NOMO-1 treated with dmso at 0.1 percent for 144 hours (cell line): ENCODE measurements around the gene BMPR1A.
"Not testable (repeated sequence)": the region's sequence is repeated elsewhere in the genome, so short reads cannot be mapped to it uniquely, and the experiment has no call there.

ENCODE experiments used
- DNase-seq: peaks from one replicate; lab custom pipeline; 2025; ENCODE audit not compliant: unreplicated experiment; lab: John Stamatoyannopoulos, UW

BMPR1A gene

DNA sequence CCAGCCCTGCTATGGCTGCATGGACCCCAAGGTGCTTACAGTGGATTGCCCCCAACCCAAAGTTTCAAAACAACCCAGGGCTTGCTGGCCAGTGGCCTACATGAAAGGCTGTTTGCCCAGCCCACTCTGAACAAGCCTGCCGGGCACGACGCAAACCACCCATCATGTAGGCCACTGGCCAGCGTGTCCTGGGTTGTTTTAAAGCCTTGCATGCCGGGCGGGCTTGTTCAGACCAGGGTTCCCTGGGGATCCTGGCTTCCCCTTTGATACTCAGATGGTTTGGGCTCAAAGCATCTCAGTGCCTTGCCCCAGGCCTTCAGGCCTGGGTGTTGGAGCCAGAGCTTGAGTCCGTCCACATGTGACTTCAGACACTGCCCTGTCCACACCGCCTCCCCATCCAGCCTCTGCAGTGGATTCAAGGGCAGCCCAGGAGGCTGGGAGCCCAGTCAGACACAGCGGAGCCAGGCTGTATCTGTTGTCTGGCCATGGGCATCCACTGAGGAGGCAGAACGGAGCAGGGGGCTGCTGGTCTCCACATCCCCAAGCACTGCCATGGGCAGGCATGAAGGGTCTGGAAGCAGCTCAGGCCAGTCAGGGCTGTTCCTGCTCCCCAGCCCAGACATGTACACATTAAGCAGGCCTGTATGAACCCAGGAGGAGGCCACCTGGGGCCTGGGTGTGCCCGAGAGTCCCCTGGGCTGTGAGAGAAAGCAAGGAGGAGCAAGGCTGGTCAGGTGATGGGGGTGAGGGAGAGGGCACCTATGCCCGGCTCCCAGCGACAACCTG lies 207.8 kb downstream of the BMPR1A start:
- DNase-seq: no peak

DNA sequence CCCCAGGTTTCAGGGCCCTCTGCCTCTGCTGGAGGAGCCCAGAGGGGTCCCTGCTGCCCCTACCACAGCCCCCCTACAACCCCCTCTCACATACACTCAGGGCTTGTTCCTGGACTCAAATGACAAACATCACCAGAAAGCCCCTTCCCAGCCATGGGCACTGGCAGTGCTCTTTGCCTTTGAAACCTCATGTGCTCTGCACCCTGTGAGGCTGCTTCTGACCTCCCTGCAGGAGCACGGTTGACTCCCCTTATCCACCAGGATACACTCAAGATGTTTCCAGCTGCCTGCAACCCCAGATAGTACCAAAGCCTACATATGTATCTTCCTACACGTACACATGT lies 208.4 kb downstream of the BMPR1A start:
- no peak for DNase-seq

DNA sequence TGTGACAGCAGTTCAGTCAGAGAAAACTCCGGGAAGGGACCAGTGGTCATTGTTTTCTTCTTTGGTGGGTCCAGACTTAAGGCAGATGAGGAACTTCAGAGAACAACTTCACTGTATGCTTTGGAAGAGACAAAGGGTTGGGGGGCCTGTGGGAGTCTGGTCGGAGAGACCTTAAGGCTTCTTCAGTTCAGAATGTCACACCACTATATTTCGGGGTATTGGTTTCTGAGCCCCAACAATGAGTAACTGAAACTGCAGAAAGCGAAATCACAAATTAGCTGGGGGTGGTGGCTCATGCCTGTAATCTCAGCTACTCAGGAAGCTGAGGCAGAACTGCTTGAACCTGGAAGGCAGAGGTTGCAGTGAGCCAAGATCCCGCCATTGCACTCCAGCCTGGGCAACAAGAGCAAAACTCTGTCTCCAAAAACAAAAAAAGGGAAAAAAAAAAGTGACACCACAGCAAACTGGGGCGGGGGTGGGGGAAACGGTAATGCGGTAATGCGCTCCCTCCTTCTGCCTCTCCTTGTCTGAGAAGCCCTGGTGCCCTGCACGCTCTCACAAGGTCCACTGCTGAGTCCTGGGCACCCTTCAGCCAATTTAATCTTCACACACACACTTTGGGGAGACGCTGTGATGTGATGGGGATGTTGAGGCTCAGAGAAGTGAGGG lies 209.7 kb downstream of the BMPR1A start:
- no peak for DNase-seq

DNA sequence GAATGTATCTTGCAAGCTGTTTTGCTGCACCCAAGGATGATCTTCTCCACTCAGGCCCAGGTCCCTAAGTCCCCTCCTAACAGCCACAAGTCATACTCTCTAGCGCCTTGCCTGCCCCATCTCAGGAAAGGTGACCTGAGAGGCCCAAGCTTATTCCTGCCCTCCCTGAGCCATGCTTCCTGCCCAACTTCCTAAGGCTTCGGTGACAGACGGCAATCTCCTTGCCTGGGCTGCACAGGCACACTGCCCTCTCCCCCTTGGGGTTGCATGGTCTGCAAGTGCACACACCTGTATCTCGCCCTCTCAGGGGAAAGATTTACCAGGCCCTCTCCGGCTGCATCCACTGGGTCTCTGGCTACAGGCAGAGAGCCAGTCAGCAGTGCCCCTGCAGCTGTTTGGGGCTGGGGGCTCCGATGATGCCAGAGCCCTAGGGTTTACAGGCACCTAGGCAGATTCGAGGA lies 211.1 kb downstream of the BMPR1A start:
- no peak for DNase-seq

DNA sequence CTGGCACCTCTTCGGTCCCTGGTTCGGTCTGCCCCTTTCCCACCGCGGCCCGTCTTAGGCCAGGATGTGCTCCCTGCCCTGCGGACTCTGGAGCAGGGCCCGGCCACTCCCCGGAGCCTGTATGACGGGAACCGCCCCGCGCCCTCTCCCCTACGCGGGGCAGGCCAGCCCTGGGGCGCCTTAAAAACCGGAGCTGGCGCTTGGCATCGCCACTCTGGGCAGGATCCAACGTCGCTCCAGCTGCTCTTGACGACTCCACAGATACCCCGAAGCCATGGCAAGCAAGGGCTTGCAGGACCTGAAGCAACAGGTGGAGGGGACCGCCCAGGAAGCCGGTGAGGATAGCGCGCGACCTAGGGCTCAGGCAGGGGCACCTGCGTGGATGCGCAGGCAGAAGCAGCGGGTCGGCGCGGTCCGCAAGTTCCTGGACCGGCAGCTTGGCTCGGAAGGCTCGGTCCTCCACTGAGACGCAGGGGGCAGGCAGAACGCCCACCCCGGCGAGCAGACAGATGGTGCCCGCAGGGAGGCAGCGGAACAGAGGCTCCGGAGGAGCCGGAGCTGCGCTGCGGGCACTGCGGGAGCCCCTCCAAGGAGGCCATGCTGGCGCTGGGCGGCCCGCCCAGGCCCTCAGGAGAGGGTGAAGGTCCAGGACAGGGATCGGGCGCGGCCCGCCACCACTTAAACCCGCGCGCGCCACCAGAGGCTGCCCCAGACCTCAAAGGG lies 212.0 kb downstream of the BMPR1A start, which contains the start of gene ADIRF:
TSS of gene ADIRF (plus strand) at position 212 of the 723 bp plus-strand sequence. CDS start at position 275, 63 bp downstream.
- no peak for DNase-seq

DNA sequence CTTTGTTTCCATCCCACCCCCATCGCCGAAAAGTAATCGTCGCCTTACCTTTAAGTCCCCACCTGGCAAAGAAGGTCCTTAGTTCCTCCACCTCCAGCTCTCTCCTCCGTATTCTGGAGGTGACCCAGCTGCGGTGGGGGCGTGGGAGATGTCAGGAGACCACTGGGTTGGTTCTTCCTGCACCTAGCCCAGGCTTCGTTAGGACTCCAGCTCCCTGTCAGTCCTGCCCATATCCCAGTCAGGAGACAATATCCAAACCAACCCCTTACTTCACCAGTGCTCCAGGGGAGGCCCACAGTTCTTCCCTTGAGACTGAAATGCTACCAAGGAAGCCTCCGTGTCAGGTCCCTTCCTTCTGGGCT lies 212.6 kb downstream of the BMPR1A start:
- DNase-seq: no peak

DNA sequence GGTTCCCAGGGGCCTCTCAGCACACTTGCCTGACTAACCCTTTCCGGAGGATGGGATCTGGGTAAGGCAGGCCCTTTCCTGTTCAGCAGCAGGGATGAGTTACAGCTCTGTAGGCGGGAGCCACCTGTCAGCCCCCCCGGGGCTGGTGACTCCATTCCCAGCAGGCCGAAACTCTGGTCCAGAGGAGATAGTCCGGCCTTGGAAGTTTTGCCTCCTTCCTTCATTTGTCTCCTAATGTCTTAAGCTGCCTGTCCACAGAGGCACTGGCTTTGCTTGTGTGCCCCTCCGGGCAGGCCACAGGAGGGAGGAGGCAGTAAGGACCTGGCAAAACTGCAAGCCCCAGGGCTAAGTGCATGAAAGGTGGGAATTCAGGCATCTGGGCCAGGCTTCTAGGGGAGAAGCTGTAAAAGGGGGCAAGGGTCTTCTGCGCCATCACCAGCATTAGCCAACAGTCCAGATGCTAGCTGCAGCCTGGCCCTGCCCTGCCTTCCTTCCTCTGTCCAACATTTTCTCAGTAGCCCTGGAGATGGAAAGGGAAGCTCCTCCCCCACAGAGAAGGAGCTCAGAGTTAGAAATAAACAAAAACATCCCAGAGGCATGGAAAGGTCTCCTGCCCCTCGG lies 213.1 kb downstream of the BMPR1A start:
- DNase-seq: no peak

DNA sequence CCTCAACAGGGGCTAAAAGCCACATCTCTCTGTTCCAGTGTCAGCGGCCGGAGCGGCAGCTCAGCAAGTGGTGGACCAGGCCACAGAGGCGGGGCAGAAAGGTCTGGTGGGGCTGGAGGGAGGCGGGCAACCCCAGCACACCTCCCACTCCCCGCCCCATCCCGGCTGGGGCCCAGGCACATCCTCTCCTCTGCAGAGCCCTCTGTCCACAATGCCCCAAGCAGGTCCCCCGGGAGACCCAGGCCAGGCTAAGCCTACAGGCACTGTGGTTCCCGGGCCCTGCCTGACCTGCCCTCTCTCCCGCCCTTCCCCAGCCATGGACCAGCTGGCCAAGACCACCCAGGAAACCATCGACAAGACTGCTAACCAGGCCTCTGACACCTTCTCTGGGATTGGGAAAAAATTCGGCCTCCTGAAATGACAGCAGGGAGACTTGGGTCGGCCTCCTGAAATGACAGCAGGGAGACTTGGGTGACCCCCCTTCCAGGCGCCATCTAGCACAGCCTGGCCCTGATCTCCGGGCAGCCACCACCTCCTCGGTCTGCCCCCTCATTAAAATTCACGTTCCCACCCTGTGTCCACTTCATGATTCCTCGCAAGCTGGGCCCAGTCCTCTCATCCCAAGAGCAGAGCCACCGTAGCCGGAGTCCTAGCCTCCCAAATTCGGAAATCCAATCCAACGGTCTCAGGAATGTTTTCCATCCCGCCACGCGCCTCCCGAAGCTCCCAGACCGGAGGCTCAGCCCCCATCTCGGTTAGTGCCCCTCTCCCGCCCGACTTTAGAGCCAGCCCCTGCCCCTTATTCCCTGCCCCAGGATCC lies 214.0 kb downstream of the BMPR1A start:
- DNase-seq: peak; percentile 28

DNA sequence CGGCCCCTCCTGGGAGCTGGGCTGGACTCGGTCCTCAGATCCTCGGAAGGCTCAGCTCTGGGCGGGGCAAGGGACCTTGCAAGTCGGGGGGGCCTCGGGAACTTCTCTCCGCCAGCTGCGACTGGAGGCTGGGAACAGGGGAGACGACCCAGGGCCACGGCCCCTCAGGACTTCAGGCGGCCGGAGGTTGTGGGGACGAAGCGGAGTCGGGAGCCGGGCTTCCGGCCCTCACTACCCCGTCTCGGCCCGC lies 214.5 kb downstream of the BMPR1A start:
- no peak for DNase-seq

DNA sequence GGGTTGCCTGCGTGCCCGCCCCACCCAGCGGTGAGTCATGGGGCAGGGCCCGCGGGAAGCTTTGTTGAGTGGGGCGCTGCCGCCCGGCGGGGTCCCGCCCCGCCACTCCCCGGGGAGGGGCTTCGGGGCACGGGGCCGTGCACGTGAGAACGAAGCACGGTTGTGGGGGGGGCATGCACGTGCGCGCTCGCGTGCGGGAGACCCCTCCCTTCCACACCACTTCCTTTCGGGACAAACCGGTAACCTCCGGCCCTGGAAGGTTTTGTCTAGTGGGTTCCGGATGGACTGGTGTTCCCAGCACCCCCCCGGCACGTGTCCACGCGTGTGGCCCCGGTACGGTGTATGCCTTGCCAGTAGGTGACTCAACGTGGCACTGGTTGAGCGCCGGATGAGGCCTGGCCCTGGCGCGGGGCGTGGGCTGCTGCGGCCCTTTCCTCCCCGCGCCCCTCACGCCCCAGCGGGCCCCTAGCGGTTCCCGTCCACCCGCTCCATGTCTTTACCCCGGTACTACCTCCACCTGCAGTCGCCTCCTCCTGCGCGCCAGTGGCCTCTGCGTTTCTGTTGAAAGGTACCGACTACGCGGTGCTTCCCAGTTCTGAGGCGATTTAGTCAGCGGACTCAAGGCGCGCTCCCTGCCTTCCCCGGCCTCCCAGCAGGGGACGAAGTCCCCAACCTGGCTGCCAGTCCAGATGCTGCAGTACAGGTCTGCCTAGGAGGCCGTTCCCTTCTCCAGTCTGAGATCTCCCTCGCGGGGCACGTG lies 215.0 kb downstream of the BMPR1A start:
- peak; percentile 74 for DNase-seq

DNA sequence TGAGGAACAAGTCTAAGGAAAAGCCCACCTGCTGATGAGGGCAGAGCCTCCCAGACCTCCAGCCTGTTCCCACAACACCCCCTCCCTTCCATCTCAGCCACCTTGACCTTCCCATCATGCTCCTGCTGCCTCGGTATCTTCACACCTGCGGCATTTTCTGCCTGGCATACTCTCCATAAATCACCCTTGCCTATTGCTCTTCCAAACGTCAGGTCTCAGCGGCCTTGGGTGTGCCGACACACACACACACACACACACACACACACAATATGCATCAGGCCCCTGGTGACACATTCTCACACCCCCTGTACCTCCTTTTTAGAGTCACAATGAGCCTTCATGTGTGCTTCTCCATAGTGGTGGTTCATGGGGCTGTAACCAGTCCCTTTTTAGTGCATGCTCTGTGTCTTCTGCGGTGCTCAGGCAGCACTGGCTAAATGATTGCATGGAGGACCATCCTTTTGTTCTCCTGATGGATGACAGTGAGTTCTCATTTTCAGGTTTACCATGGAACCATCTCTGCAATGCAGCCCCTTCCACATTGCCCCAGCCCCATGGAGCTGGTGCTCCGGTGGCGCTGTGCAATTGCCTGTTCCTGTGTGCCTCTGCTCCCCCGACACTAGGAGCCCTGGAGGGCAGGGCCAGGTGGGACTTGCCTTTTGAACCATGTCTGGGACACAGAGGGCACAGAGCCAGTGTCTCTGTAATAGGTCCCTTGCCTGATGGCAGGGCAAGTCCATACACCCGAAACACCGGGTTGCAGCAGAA lies 216.4 kb downstream of the BMPR1A start:
- no peak for DNase-seq

DNA sequence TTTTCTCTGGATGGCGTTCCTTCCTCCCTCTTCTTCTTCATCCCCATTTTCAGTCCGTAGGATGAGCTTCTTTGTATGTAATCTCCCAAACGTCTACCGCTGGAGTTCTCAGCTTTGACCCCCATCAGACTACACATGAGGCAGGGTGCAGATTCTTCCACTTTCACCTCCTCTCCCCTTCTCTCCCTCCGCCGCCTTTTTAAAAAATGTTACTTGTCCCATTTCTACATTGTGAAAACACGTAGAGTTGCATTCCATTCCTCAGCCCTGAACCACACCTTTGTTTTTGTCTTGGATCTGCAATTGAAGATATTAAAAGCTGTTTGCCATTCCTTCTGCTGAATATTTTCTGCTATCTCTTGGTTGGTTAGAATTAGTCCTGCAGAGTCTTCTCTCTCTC lies 218.1 kb downstream of the BMPR1A start:
- no peak for DNase-seq

DNA sequence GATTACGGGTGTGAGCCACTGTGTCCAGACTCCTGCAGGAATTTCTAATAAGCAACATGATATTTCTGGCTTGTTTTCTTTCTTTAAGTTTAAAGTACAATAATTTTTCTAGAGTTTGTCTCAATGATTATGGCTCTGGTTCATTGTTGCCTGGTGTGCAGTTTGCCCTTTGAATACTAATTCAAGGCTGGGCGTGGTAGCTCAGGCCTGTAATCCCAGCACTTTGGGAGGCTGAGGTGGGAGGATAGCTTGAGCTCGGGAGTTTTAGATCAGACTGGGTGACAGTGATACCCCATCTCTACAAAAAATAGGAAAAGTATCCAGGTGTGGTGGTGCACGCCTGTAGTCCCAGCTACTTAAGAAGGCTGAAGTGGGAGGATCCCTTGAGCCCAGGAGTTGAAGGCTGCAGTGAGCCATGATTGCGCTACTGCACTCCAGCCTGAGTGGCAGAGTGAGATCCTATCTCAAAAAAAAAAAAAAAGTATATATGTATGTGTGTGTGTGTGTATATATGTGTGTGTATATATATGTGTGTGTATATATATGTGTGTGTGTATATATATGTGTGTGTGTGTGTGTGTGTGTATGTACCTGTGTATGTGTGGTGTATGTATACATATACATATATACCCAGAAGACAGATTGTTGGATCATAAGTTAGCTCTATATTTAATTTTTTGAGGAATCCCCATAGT lies 220.1 kb downstream of the BMPR1A start:
- DNase-seq: no peak

DNA sequence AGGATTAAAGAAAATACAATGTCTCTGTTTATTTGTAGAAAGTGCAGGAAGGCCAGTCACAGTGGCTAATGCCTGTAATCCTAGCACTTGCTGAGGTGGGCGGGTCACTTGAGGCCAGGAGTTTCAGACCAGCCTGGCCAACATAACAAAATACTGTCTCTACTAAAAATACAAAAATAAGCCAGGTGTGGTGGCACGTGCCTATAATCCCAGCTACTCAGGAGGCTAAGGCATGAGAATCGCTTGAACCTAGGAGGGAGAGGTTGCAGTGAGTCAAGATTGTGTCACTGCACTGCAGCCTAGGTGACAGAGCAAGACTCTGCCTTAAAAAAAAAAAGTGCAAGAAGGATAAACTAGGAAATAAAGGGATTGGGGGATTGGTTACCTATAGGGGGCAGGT lies 222.0 kb downstream of the BMPR1A start:
- DNase-seq: not testable (repeated sequence)

DNA sequence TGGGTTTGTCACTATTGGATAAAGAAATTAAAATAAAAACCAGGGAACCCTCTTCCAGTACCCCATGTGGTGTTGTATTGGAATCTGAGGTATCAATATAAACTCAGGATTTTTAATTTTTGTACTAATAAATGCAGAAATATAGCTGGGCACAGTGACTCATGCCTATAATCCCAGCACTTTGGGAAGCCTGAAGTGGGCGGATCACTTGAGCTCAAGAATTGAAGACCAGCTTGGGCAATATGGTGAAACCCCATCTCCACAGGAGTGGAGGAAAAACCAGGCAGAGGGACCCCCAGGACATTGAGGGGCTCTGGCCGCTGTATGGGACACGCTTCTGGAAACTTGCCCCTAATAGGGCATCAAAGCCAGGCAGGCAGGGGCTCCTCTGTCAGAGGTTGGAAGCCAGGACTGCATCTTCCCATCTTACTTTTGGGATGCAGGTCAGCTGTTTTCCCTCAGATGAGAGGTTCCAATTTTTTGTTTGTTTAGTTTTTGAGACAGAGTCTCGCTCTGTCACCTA lies 222.9 kb downstream of the BMPR1A start:
- no peak for DNase-seq

DNA sequence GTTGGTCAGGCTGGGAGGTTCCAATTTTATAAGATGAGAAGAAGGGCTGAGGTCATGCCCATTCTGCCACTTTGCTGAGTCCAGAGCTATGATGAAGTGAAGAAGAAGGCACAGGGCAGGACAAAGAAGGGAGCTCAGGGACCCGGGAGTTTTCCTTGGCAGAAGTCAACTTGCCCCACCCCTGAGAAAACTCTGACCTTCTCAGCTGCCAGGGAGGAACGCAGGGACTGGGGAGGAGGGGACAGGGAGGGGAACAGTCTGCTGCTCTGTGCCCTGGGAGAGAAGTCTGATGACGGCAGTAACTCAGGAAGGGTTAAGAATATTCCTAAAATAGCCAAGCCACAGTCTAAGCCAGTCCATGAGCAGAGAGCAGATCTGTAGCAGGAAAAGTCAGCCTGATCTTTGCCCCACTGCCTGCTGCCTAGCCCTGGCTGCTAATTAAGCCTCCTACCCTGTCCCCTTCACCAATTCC lies 223.6 kb downstream of the BMPR1A start:
- no peak for DNase-seq

DNA sequence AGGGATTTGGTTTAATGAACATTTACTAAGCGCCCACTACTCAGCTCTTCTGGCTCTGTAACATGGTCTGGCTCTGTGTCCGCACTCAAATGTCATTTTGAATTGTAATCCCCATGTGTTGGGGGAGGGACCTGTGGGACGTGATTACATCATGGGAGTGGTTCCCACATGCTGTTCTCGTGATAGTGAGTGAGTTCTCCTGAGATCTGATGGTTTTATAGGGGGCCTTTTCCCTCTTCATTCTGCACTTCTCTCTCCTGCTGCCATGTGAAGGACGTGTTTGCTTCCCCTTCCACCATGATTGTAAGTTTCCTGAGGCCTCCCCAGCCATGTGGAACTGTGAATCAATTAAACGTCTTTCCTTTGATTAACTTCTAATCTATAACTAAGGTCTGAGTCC lies 224.6 kb downstream of the BMPR1A start:
- DNase-seq: not testable (repeated sequence)

DNA sequence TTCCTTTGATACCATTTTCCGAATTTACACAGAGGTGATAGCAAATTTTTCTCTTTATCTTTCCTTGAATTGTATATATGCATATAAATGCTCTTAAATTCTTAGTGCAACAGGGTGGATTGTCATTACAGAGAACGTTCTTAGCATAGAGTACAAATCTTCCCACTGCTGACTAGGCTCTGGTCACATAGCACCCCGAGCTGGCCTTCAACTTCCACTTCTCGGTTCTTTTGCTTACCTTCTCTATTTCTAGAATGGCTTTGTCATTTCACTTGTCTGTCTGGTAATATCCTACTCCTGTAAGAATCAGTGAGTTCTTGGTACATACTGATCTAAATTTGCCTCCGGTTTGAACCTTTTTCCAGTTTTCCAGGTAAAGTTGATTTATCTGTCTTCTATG lies 225.3 kb downstream of the BMPR1A start:
- DNase-seq: no peak
